ENCODE results near the gene SERTAD1.
"Not testable (repeated sequence)": the region's sequence is repeated elsewhere in the genome, so short reads cannot be mapped to it uniquely, and the experiment has no call there.

The SERTAD1 gene

GRCh38 chr19:40452016-40452415, 26.2 kb upstream of the SERTAD1 start:
- DNase-seq (ENCODE audit: low read depth in 2 of 2), result no peak

- no peak for DNase-seq (ENCODE audit: low read depth in 2 of 2)
Measured at GRCh38 chr19:40450664-40451063, 24.9 kb upstream of the SERTAD1 start.

GRCh38 chr19:40449506-40449905, 23.7 kb upstream of the SERTAD1 start:
- DNase-seq (ENCODE audit: low read depth in 2 of 2), result no peak

- DNase-seq (ENCODE audit: low read depth in 2 of 2), result no peak
Measured at GRCh38 chr19:40446263-40446784, 20.5 kb upstream of the SERTAD1 start.

DNA sequence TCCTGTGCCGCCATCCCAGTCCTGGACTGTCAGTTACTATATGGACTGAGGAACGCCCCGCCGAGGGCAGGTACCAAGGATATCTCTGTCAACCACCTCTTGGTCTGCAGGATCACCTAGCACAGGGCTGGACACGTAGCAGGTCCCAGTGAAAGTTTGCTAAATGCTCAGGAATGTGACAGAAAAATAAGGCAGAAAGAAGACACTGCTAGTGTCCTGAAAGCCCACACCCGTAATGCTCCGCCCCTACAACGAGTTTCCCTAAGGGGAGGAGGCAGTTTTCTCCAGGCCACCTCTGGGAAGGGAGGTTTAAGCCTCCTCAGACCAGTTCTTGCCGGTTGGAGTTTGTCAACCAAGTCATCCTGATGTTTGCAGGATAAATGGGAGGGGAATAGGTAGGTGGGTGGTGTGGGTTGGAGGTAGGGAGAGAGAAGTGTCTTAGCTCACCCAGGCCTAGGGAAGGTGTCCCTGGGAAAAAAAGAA, 20.0 kb upstream of the SERTAD1 start:
- no peak for DNase-seq (ENCODE audit: low read depth in 2 of 2)

GRCh38 chr19:40444825-40445312, 19.1 kb upstream of the SERTAD1 start:
- no peak for DNase-seq (ENCODE audit: low read depth in 2 of 2)

DNA sequence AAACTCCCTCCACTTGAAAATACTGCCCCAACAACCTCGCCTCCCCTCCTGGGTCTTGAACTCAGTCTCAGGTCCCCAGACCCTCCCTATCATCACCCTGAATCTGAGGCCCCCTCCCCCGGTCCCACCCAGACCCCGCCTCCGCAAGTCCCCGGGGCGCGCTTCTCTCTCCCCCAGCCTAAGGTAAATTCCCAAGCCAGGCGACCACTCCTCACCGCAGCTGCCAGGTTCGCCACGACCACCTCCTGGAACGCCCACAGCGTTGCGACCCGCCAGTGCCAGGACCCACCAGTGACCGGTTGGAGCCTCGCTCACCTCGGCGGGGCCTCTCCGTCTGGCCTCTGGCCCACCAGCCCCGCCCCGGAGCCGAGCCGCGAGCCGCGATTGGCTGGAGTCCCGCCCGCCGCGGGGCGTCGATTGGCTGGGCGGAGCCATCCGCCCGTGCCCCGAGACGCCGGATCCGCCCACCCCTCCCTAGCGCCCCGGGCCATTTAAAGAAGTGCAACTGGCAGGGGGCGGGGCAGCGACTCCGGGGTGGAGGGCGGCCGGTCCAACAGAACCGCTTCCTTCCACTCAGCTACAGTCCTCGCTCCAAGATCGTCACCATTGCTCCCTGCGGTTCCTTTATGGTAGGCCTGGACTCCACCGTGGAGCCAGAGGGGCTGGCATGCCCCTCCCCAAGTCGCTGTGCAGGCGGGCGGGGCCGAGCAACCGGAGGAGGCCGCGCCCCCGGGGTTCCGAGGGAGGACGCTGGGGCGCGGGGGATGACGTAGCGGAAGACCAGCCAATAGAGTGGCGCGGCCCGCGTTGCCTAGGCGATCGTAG, 18.4 kb upstream of the SERTAD1 start, which contains the start of gene SERTAD3:
SERTAD3 (minus strand) TSS at position 336 of the 825 bp plus-strand sequence. CDS start 2,255 bp downstream, outside the sequence.
- DNase-seq (ENCODE audit: low read depth in 2 of 2), result peak; percentile 93 to 97

DNA sequence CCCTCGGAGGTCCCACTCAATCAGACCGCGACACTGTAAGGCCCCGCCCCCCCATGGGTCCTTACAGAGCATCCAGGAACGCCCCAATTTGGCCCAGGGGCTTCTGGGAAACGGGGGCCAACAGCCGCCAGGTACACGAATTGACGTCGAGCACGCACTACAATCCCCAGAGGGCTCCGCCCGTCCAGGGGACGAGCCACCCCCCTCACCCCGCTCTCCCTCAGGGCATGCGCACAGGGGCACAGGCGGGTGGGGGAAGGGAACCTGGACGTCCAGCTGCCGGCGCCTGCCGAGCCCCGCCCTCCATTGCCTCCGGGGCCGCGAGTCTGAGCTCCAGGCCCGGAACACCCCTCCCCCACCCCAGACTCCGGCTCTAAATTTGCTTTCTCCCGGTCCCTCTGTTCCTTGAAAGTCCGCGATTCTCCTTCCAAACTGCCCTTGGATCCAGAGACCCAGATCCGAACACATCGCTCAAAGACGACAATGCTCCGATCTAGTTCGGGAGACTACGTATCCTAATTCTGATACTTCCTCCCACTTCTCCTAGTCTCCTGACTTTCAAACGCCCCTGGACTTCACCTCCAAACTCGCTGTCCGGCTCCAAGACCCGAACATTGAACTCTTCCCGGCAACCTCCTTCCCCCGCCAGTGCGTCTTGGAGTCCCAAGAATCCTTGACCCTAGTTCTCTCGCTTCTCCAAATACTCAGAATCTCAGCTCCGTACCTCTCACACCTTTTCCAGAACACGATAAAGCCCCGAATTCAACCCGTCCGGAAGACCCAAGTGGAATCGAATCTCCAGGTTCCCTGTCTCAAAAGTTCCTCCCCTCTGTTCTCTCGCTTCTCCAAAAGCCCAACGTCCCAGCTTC, 17.6 kb upstream of the SERTAD1 start:
- peak; percentile 97 to 98 for DNase-seq (ENCODE audit: low read depth in 2 of 2)

DNA sequence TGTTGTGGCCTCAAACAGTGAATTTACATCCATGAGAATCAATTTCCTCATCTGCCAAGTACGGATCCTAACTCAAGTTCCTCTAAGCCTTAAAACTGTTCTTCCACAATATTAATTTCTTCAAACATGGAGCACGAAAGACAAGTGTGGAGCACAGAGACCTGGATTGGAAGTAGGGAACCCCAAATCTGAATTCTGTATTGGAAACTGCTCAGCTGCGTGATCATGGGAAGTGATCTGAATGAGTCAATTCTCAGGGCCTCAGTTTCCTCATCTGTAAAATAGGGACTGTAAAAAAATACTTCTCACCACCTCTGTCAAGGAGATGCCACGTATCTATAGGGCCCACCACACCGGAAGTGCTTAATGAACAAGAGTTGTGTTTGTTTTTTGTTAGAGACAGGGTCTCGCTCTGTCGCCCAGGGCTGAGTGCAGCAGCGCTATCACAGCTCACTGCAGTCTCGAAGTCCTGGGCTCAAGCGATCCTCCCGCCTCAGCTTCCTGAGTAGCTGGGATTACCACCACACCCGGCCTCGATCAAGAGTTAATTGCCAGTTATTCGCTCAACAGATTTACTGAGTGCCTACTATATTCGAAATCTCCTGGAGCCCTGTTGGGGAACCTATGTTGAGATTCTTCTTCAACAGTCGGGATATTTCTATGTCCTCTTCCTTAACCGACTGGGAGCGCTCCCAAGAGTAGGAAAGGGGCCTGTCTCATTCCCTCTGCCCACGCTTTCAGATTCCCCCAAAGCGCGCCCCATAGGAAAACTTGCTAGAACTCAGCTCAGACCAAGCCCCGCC, 16.7 kb upstream of the SERTAD1 start:
- DNase-seq (ENCODE audit: low read depth in 2 of 2), result no peak

DNA sequence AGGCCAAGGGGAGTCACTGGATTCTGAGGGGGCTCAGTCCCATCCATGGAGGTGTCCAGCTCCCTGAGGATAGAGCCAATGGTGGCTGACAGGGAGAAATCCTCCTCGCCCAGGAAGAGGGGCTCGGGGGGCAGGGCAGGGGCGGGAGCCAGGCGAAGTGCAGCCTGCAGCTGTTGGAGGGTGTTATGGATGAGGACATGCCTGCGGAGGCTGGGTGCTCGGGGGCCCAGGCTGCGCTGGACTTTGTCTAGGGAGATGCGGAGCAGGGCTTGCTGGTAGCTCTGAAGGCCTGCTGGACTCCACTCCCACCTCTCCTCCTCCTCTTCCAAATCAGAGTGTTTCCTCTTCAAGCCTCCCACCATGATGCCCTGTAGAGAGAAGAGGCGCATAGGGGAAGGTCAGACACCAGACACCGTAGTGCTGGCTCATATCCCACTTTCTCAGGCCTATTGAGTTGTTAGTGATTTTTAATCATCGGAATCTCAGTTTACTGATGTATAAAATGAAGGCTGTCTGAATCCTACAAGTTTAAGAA, 16.0 kb upstream of the SERTAD1 start:
- no peak for DNase-seq (ENCODE audit: low read depth in 2 of 2)

- no peak for DNase-seq (ENCODE audit: low read depth in 2 of 2)
Measured at GRCh38 chr19:40438284-40438683, 12.5 kb upstream of the SERTAD1 start.

GRCh38 chr19:40433391-40434216, 7.8 kb upstream of the SERTAD1 start:
- DNase-seq (ENCODE audit: low read depth in 2 of 2), result peak; percentile 21 to 42

DNA sequence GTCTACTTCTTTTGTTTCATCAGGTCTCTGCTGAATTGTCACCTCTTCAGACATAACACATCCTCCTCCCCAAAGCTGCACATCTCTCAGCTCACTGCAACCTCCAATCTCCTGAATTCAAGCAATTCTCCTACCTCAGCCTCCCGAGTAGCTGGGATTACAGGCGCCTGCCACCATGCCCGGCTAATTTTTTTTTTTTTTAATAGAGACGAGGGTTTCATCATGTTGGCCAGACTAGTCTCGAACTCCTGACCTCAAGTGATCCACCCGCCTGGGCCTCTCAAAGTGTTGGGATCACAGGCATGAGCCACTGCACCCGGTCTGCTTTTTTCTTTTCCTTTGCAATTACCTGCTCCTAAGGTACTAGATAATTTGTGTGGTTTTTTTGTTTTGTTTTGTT, 7.0 kb upstream of the SERTAD1 start:
- DNase-seq (ENCODE audit: low read depth in 2 of 2), result not testable (repeated sequence)

DNA sequence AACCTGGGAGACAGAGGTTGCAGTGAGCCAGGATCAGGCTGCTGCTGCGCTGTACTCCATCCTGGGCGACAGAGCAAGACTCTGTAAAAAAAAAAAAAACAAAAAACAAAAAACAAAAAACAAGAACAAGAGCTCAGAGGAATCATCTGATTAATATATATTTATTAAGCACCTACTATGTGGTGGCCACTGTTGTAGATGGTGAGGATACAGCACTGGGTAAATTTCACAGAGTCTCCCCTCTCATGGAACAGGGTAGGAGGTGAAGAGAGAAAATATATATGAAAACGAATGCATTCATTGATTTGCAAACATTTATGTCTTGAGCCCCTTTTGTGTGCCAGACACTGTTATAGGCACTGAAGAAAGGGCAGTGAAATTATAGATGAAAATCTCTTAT, 5.9 kb upstream of the SERTAD1 start:
- DNase-seq (ENCODE audit: low read depth in 2 of 2), result no peak

- DNase-seq (ENCODE audit: low read depth in 2 of 2), result not testable (repeated sequence)
Measured at GRCh38 chr19:40430242-40430641, 4.5 kb upstream of the SERTAD1 start.

DNA sequence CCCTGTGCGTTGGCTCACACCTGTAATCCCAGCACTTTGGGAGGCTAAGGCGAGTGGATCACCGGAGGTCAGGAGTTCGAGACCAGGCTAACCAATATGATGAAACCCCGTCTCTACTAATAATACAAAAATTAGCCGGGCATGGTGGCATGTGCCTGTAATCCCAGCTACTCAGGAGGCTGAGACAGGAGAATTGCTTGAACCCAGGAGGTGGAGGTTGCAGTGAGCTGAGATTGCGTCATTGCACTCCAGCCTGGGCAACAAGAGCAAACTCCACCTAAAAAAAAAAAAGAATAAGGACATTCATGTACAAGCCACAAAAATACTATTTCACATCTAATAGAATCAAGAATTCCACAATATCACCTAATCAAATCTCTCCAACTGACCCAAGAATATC, 2.4 kb upstream of the SERTAD1 start:
- DNase-seq (ENCODE audit: low read depth in 2 of 2), result not testable (repeated sequence)

- DNase-seq (ENCODE audit: low read depth in 2 of 2), result no peak
Measured at GRCh38 chr19:40424637-40425449, 949 bp downstream of the SERTAD1 start.

GRCh38 chr19:40423938-40424337, 1.9 kb downstream of the SERTAD1 start:
- DNase-seq (ENCODE audit: low read depth in 2 of 2), result no peak

Measured in stimulated activated CD4-positive, alpha-beta T cell treated with anti-CD3 and anti-CD28 coated beads, Interleukin-1b, Interleukin-23, amount 100 ng/mL, for 4 hours (primary cell).